Measurements from ENCODE around the gene KAZN.

KAZN gene

GRCh38 chr1:15116966-15117365, 518.5 kb downstream of the KAZN start:
- TF ChIP-seq ZBTB7A (IDR thresholded peaks at IDR 0.05; ENCODE audit: low read depth) (no peak), EGR1 (IDR thresholded peaks at IDR 0.05) (no peak), EP300 (IDR thresholded peaks at IDR 0.05; ENCODE audit: borderline replicate concordance) (no peak), FOXM1 (IDR thresholded peaks at IDR 0.05; ENCODE audit: borderline replicate concordance, low read depth) (no peak), NFIC (IDR thresholded peaks at IDR 0.05) (no peak), CEBPB (IDR thresholded peaks at IDR 0.05) (no peak), USF1 (IDR thresholded peaks at IDR 0.05) (no peak), REST (IDR thresholded peaks at IDR 0.05; ENCODE audit: low read depth) (no peak)

GRCh38 chr1:15117671-15118325, 519.3 kb downstream of the KAZN start:
- TF ChIP-seq YY1 (IDR thresholded peaks at IDR 0.05; ENCODE audit: low read depth) (no peak), TAF1 (IDR thresholded peaks at IDR 0.05; ENCODE audit: low read depth) (no peak), CREB1 (IDR thresholded peaks at IDR 0.05; ENCODE audit: low read depth) (no peak), TCF12 (IDR thresholded peaks at IDR 0.05; ENCODE audit: low read depth) (no peak), FOXM1 (IDR thresholded peaks at IDR 0.05; ENCODE audit: borderline replicate concordance, low read depth) (no peak)

GRCh38 chr1:15118579-15118978, 520.1 kb downstream of the KAZN start:
- TF ChIP-seq CEBPB (IDR thresholded peaks at IDR 0.05) = no peak
- no peak for TF ChIP-seq EGR1 (IDR thresholded peaks at IDR 0.05)
- TF ChIP-seq USF1 (IDR thresholded peaks at IDR 0.05) = no peak
- no peak for TF ChIP-seq EP300 (IDR thresholded peaks at IDR 0.05; ENCODE audit: borderline replicate concordance)
- no peak for TF ChIP-seq TAF1 (IDR thresholded peaks at IDR 0.05; ENCODE audit: low read depth)
- TF ChIP-seq TEAD4 (IDR thresholded peaks at IDR 0.05) = no peak
- no peak for TF ChIP-seq CREB1 (IDR thresholded peaks at IDR 0.05; ENCODE audit: low read depth)
- TF ChIP-seq MAX (IDR thresholded peaks at IDR 0.05) = no peak
- TF ChIP-seq ZBTB7A (IDR thresholded peaks at IDR 0.05; ENCODE audit: low read depth) = no peak
- TF ChIP-seq FOXM1 (IDR thresholded peaks at IDR 0.05; ENCODE audit: borderline replicate concordance, low read depth) = no peak
- TF ChIP-seq TCF12 (IDR thresholded peaks at IDR 0.05; ENCODE audit: low read depth) = no peak
- no peak for TF ChIP-seq REST (IDR thresholded peaks at IDR 0.05; ENCODE audit: low read depth)
- TF ChIP-seq NFIC (IDR thresholded peaks at IDR 0.05) = no peak
- TF ChIP-seq YY1 (IDR thresholded peaks at IDR 0.05; ENCODE audit: low read depth) = no peak
- TF ChIP-seq RAD21 (IDR thresholded peaks at IDR 0.05; ENCODE audit: low read depth) = no peak

- TF ChIP-seq TCF12 (IDR thresholded peaks at IDR 0.05; ENCODE audit: low read depth) (no peak), FOXM1 (IDR thresholded peaks at IDR 0.05; ENCODE audit: borderline replicate concordance, low read depth) (no peak), RAD21 (IDR thresholded peaks at IDR 0.05; ENCODE audit: low read depth) (no peak), CREB1 (IDR thresholded peaks at IDR 0.05; ENCODE audit: low read depth) (no peak), MAX (IDR thresholded peaks at IDR 0.05) (no peak), USF1 (IDR thresholded peaks at IDR 0.05) (no peak), ZBTB7A (IDR thresholded peaks at IDR 0.05; ENCODE audit: low read depth) (no peak), EP300 (IDR thresholded peaks at IDR 0.05; ENCODE audit: borderline replicate concordance) (no peak), EGR1 (IDR thresholded peaks at IDR 0.05) (no peak)
Measured at GRCh38 chr1:15120251-15120945, 521.9 kb downstream of the KAZN start.

- TF ChIP-seq EGR1 (IDR thresholded peaks at IDR 0.05) = no peak
- TF ChIP-seq MAX (IDR thresholded peaks at IDR 0.05) = no peak
- no peak for TF ChIP-seq EP300 (IDR thresholded peaks at IDR 0.05; ENCODE audit: borderline replicate concordance)
- no peak for TF ChIP-seq FOXM1 (IDR thresholded peaks at IDR 0.05; ENCODE audit: borderline replicate concordance, low read depth)
- no peak for TF ChIP-seq CEBPB (IDR thresholded peaks at IDR 0.05)
- no peak for TF ChIP-seq TAF1 (IDR thresholded peaks at IDR 0.05; ENCODE audit: low read depth)
- no peak for TF ChIP-seq YY1 (IDR thresholded peaks at IDR 0.05; ENCODE audit: low read depth)
- no peak for TF ChIP-seq ZBTB7A (IDR thresholded peaks at IDR 0.05; ENCODE audit: low read depth)
- no peak for TF ChIP-seq REST (IDR thresholded peaks at IDR 0.05; ENCODE audit: low read depth)
- no peak for TF ChIP-seq TEAD4 (IDR thresholded peaks at IDR 0.05)
- no peak for TF ChIP-seq USF1 (IDR thresholded peaks at IDR 0.05)
- no peak for TF ChIP-seq RAD21 (IDR thresholded peaks at IDR 0.05; ENCODE audit: low read depth)
- no peak for TF ChIP-seq NFIC (IDR thresholded peaks at IDR 0.05)
- TF ChIP-seq CREB1 (IDR thresholded peaks at IDR 0.05; ENCODE audit: low read depth) = no peak
- no peak for TF ChIP-seq TCF12 (IDR thresholded peaks at IDR 0.05; ENCODE audit: low read depth)
Measured at GRCh38 chr1:15122331-15122730, 523.8 kb downstream of the KAZN start.
